ENCODE results near the gene GGTLC1.

The GGTLC1 gene

DNA sequence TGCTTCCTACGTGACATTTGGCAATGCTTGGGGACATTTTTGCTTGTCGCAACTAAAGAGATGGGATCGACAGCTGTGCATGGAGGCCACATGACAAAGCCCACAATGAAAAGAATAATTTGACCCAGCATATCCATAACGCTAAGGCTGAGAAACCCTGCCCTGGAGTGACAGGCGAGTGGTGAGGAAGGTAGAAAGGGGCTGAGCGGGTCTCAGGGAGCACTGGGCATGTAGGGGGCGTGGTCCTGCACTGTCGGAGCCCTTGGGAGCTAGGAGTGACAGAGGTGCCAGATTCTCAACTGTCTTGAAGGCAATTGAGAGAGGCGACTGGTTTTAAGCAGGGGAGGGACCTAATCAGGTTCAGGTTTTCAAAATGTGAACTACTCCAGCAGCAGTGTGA lies 13.6 kb downstream of the GGTLC1 start:
- Histone ChIP-seq H3K27me3 (ENCODE audit: insufficient read depth, low read length, poor library complexity, severe bottlenecking) (no peaks in the 10 kb centered on the region), H2AFZ (ENCODE audit: low read length) (no peak overlapping the region), H3K9me3 (ENCODE audit: insufficient read depth, low read depth, low read length) (no peaks in the 10 kb centered on the region), H3F3A (ENCODE audit: low read depth) (no peaks in the 10 kb centered on the region), H3K4me3 (ENCODE audit: low read length, poor library complexity, severe bottlenecking) (no peak overlapping the region), H3K4me1 (ENCODE audit: insufficient read depth, low read length, poor library complexity, severe bottlenecking) (no peaks in the 10 kb centered on the region), H4K20me1 (ENCODE audit: insufficient read depth, low read length, poor library complexity, severe bottlenecking) (no peaks in the 10 kb centered on the region), H3K36me3 (ENCODE audit: insufficient read depth, low read length) (no peaks in the 10 kb centered on the region), H3K9me2 (replicated peaks; ENCODE audit: low read depth, low read length) (no peaks in the 10 kb centered on the region), H3K79me2 (ENCODE audit: insufficient read depth, low read length) (no peaks in the 10 kb centered on the region), H3K9ac (ENCODE audit: low read depth, low read length, poor library complexity, severe bottlenecking) (no peak overlapping the region), H3K4me2 (ENCODE audit: low read depth, low read length, poor library complexity, severe bottlenecking) (no peak overlapping the region)
- TF ChIP-seq EZH2phosphoT487 (IDR thresholded peaks at IDR 0.05; ENCODE audit: borderline replicate concordance), result no peak
- TF ChIP-seq, protein P1, sequence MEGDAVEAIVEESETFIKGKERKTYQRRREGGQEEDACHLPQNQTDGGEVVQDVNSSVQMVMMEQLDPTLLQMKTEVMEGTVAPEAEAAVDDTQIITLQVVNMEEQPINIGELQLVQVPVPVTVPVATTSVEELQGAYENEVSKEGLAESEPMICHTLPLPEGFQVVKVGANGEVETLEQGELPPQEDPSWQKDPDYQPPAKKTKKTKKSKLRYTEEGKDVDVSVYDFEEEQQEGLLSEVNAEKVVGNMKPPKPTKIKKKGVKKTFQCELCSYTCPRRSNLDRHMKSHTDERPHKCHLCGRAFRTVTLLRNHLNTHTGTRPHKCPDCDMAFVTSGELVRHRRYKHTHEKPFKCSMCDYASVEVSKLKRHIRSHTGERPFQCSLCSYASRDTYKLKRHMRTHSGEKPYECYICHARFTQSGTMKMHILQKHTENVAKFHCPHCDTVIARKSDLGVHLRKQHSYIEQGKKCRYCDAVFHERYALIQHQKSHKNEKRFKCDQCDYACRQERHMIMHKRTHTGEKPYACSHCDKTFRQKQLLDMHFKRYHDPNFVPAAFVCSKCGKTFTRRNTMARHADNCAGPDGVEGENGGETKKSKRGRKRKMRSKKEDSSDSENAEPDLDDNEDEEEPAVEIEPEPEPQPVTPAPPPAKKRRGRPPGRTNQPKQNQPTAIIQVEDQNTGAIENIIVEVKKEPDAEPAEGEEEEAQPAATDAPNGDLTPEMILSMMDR (conservative IDR thresholded peaks at IDR 0.05; ENCODE audit: low read length), result no peak

DNA sequence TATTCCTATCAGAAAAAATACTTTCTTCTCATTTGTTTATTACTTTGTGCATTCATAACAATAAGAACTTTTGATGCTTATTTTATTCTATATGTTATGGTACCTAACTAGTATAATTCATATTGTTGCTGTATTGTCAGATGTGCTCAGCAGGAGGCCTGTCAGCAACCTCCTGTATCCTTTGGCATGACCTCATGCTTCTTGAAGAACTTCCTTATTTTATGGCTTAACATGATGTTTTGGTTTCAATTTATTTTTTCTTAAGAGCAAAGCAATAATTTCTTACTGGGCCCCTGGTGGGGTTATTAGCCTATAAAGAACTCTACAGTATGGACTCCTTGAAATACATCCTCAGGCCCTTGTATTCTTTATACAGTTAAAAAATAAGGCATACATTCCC lies 17.3 kb downstream of the GGTLC1 start:
- Histone ChIP-seq H4K20me1 (ENCODE audit: insufficient read depth, low read length, poor library complexity, severe bottlenecking) (no peaks in the 10 kb centered on the region), H3F3A (ENCODE audit: low read depth) (no peaks in the 10 kb centered on the region), H3K4me3 (ENCODE audit: low read length, poor library complexity, severe bottlenecking) (no peak overlapping the region), H3K4me1 (ENCODE audit: insufficient read depth, low read length, poor library complexity, severe bottlenecking) (no peaks in the 10 kb centered on the region), H3K36me3 (ENCODE audit: insufficient read depth, low read length) (no peaks in the 10 kb centered on the region), H3K9ac (ENCODE audit: low read depth, low read length, poor library complexity, severe bottlenecking) (no peak overlapping the region), H3K4me2 (ENCODE audit: low read depth, low read length, poor library complexity, severe bottlenecking) (no peak overlapping the region), H2AFZ (ENCODE audit: low read length) (no peak overlapping the region), H3K27me3 (ENCODE audit: insufficient read depth, low read length, poor library complexity, severe bottlenecking) (no peaks in the 10 kb centered on the region), H3K79me2 (ENCODE audit: insufficient read depth, low read length) (no peaks in the 10 kb centered on the region), H3K9me2 (replicated peaks; ENCODE audit: low read depth, low read length) (no peaks in the 10 kb centered on the region), H3K9me3 (ENCODE audit: insufficient read depth, low read depth, low read length) (no peaks in the 10 kb centered on the region)
- TF ChIP-seq, protein P1 (conservative IDR thresholded peaks at IDR 0.05; ENCODE audit: low read length), result no peak
- TF ChIP-seq EZH2phosphoT487 (IDR thresholded peaks at IDR 0.05; ENCODE audit: borderline replicate concordance), result no peak

DNA sequence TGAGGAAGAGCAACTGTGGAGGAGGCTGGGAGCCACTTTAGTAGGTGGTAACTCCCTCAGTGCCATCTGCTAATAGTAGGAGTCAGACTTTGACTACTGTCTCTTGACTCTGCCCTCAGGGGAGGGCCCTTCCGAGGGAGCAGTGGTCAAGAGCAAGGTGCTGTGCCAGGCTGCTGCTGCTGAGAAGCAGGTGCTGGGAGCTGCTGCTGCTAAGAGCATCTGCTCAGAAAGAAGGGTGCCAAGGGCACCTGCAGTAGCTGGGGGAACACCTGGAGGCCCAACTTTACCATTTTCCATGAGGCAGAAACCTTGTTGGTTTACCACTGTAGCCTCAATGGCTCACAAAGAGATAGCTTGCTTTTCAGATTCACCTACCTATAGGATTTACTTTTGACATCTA lies 18.5 kb downstream of the GGTLC1 start:
- no peaks in the 10 kb centered on the region for H4K20me1 ChIP-seq (ENCODE audit: insufficient read depth, low read length, poor library complexity, severe bottlenecking)
- no peaks in the 10 kb centered on the region for H3K9me2 ChIP-seq (replicated peaks; ENCODE audit: low read depth, low read length)
- TF ChIP-seq, protein P1 (conservative IDR thresholded peaks at IDR 0.05; ENCODE audit: low read length), result no peak
- TF ChIP-seq EZH2phosphoT487 (IDR thresholded peaks at IDR 0.05; ENCODE audit: borderline replicate concordance), result no peak
- no peak overlapping the region for H3K4me3 ChIP-seq (ENCODE audit: low read length, poor library complexity, severe bottlenecking)
- no peak overlapping the region for H3K4me2 ChIP-seq (ENCODE audit: low read depth, low read length, poor library complexity, severe bottlenecking)
- H3K9ac ChIP-seq (ENCODE audit: low read depth, low read length, poor library complexity, severe bottlenecking), result no peak overlapping the region
- H3K79me2 ChIP-seq (ENCODE audit: insufficient read depth, low read length), result no peaks in the 10 kb centered on the region
- H3K27me3 ChIP-seq (ENCODE audit: insufficient read depth, low read length, poor library complexity, severe bottlenecking), result no peaks in the 10 kb centered on the region
- H3K4me1 ChIP-seq (ENCODE audit: insufficient read depth, low read length, poor library complexity, severe bottlenecking), result no peaks in the 10 kb centered on the region
- H3F3A ChIP-seq (ENCODE audit: low read depth), result no peaks in the 10 kb centered on the region
- H2AFZ ChIP-seq (ENCODE audit: low read length), result no peak overlapping the region
- no peaks in the 10 kb centered on the region for H3K36me3 ChIP-seq (ENCODE audit: insufficient read depth, low read length)
- H3K9me3 ChIP-seq (ENCODE audit: insufficient read depth, low read depth, low read length), result no peaks in the 10 kb centered on the region

All from Loucy (cell line).